Endometrial microvascular endothelial cells (primary cell): Measurements from ENCODE around the gene KIF23. TPM values are rescaled to one million over a fixed set of nuclear protein-coding genes. Genes with fewer than 3 reads are reported as not detected.

Experiments
- in situ Hi-C: cut with HindIII; loops from 2 replicates; pipeline ENCODE4 v1.10.0; 2017; ENCODE audit warnings: low sequenced_read_pairs, low pct_unique_long_range_greater_than_20kb; ENCODE audit errors: inconsistent ontology term
- total RNA-seq: library from RNA; depleted of rRNA; stranded (reverse); fragments of >200 nt; gene quantifications from one replicate; pipeline ENCODE4 v1.2.3, GENCODE V29; 2015; ENCODE audit errors: inconsistent ontology term

KIF23 gene
- total RNA-seq, 1 donor from 2014 or later, result 48.8 TPM

GRCh38 chr15:69475769-69476358 lies 61.7 kb downstream of the KIF23 start:
- in situ Hi-C loops, result no loop called here

- in situ Hi-C loops, result no loop called here
Measured at GRCh38 chr15:69476704-69477473, 62.7 kb downstream of the KIF23 start.

GRCh38 chr15:69478259-69478781 lies 64.2 kb downstream of the KIF23 start:
- in situ Hi-C loops, result no loop called here

- in situ Hi-C loops, result no loop called here
Measured at GRCh38 chr15:69479081-69479480, 64.9 kb downstream of the KIF23 start.

GRCh38 chr15:69479971-69480370 lies 65.8 kb downstream of the KIF23 start:
- in situ Hi-C loops, result no loop called here

GRCh38 chr15:69480932-69481331 lies 66.8 kb downstream of the KIF23 start:
- in situ Hi-C loops, result no loop called here

GRCh38 chr15:69482686-69483256 lies 68.6 kb downstream of the KIF23 start:
- in situ Hi-C loops, result no loop called here

GRCh38 chr15:69484837-69485236 lies 70.7 kb downstream of the KIF23 start:
- in situ Hi-C loops, result no loop called here

- in situ Hi-C loops, result no loop called here
Measured at GRCh38 chr15:69486481-69487110, 72.4 kb downstream of the KIF23 start.

- in situ Hi-C loops, result no loop called here
Measured at GRCh38 chr15:69489073-69489571, 75.0 kb downstream of the KIF23 start.

GRCh38 chr15:69490356-69491037 lies 76.3 kb downstream of the KIF23 start:
- in situ Hi-C loops, result no loop called here

GRCh38 chr15:69491038-69491505 lies 76.9 kb downstream of the KIF23 start:
- in situ Hi-C loops, result no loop called here

GRCh38 chr15:69493406-69493805 lies 79.3 kb downstream of the KIF23 start:
- in situ Hi-C loops, result no loop called here

GRCh38 chr15:69496001-69496400 lies 81.9 kb downstream of the KIF23 start:
- in situ Hi-C loops, result no loop called here

GRCh38 chr15:69497076-69497475 lies 82.9 kb downstream of the KIF23 start:
- in situ Hi-C loops, result no loop called here

GRCh38 chr15:69497667-69498066 lies 83.5 kb downstream of the KIF23 start:
- in situ Hi-C loops, result no loop called here
